Measurements from ENCODE around the gene PKD1L1. TPM values are rescaled to one million over a fixed set of nuclear protein-coding genes. Genes with fewer than 3 reads are reported as not detected.

PKD1L1 gene, protein sequence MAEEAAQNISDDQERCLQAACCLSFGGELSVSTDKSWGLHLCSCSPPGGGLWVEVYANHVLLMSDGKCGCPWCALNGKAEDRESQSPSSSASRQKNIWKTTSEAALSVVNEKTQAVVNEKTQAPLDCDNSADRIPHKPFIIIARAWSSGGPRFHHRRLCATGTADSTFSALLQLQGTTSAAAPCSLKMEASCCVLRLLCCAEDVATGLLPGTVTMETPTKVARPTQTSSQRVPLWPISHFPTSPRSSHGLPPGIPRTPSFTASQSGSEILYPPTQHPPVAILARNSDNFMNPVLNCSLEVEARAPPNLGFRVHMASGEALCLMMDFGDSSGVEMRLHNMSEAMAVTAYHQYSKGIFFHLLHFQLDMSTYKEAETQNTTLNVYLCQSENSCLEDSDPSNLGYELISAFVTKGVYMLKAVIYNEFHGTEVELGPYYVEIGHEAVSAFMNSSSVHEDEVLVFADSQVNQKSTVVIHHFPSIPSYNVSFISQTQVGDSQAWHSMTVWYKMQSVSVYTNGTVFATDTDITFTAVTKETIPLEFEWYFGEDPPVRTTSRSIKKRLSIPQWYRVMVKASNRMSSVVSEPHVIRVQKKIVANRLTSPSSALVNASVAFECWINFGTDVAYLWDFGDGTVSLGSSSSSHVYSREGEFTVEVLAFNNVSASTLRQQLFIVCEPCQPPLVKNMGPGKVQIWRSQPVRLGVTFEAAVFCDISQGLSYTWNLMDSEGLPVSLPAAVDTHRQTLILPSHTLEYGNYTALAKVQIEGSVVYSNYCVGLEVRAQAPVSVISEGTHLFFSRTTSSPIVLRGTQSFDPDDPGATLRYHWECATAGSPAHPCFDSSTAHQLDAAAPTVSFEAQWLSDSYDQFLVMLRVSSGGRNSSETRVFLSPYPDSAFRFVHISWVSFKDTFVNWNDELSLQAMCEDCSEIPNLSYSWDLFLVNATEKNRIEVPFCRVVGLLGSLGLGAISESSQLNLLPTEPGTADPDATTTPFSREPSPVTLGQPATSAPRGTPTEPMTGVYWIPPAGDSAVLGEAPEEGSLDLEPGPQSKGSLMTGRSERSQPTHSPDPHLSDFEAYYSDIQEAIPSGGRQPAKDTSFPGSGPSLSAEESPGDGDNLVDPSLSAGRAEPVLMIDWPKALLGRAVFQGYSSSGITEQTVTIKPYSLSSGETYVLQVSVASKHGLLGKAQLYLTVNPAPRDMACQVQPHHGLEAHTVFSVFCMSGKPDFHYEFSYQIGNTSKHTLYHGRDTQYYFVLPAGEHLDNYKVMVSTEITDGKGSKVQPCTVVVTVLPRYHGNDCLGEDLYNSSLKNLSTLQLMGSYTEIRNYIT (N-terminal part only)
- under 0.01 TPM in 2 replicates for total RNA-seq

DNA sequence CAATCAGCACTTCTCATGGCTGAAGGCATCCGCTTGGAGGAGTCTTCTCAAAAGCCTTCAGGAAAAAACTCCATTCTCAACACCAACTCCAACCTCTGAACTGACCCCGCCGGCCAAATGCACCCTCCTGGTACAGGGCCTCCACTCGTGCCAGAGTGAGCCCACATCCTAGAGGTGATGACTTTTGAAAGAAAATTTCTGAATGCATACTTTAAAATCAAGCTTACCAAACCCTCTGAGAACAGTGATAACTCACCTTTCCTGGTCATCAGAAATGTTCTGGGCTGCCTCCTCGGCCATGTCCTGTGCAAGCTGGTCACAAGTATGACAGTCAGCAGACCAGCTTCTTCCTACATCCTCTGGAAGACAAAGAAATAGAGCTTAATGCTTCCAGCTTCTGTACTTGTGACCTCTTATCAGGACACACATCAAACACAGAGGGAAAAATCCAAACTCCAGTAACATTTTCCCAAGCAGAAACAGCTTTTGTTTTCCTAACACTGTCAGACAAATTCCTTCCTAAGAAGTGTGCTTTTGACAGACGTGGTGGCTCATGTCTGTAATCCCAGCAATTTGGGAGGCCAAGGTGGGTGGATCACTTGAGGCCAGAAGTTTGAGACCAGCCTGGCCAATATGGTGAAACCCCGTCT is at the start of gene PKD1L1:
TSS of gene PKD1L1 (minus strand) at position 326 of the 650 bp plus-strand sequence. CDS start at position 300, 26 bp downstream.

DNA sequence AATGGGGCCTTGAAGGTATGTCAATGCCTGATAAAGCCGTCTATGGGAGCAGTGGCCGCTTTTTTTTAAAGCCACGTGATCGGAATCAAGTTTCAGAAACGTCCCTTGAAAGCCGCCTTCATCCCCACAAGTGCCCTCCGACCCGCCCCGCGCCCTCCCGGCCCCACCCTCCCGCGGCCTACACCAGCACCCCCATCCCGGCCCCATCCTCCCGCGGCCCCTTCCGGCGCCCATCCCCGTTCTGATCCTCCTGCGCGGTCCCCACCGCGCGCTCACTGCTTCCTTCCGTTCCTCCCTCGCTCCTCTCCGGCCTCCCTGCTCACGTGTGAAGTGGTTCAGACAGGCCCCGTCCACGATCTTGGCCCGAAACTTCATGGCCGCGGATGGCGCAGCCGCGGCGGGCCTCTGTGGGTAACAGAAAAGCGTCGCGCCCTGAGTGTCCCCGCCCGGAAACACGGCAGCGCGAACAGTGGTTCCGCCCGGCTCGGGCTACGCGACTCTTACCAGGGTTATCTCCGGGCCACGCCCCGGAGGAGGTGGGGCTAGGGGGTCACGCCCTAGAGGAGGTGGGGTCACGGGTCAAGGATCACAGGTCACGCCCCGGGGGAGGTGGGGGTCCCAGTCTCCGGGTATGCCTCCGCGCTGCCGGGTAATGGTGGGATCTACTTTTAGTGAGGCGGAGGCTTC is 31.0 kb upstream of the PKD1L1 start, which contains the start of gene HUS1:
TSS of gene HUS1 (minus strand) at position 471 of the 687 bp plus-strand sequence. CDS start at position 375, 96 bp downstream.

Other genes starting within 250 kb of the PKD1L1 start
- gene HUS1, start 31.1 kb upstream of the PKD1L1 start, total RNA-seq: 13.6 and 19.2 TPM in 2 replicates
- gene SUN3, start 80.6 kb upstream of the PKD1L1 start, total RNA-seq: not detected in 2 replicates
- not detected in 2 replicates for gene C7orf57, start 87.1 kb upstream of the PKD1L1 start, total RNA-seq
- gene UPP1, start 140.8 kb upstream of the PKD1L1 start, total RNA-seq: 10.6 and 12.9 TPM in 2 replicates
- gene ABCA13, start 223.0 kb upstream of the PKD1L1 start, total RNA-seq: not detected in 2 replicates